PC-3 (cell line): ENCODE results near the gene RHOB. TPM values are rescaled to one million over a fixed set of nuclear protein-coding genes. Genes with fewer than 3 reads are reported as not detected.

Experiments
- ATAC-seq: fragments of 200-7000 bp; cut with Tn5 transposase; 2 replicates; pipeline ENCODE4 v1.9.1; 2020; ENCODE audit warnings: mild to moderate bottlenecking, moderate library complexity
- BruUV-seq: library from RNA; stranded (reverse); fragments of 400-500 nt; replicated peaks from 2 replicates; lab custom pipeline; 2021; lab: Mats Ljungman, UMichigan
- CTCF ChIA-PET: fragments of 300-600 bp; sonication (Branson Sonifier 250); formaldehyde crosslinking; loops from one replicate; lab custom pipeline; 2022; ENCODE audit warnings: antibody characterized with exemption; lab: Charles Lee
- POLR2A ChIA-PET: fragments of 300-600 bp; sonication (Branson Sonifier 250); formaldehyde crosslinking; loops from one replicate; lab custom pipeline; 2022; ENCODE audit warnings: antibody characterized with exemption; ENCODE audit not compliant: unreplicated experiment; lab: Charles Lee
- DNase-seq: peaks from one replicate; pipeline ENCODE4 v3.0.0-alpha.2; 2015
- H2AFZ ChIP-seq: fragments of 300-600 bp; sonication (generic); 2 replicates; pipeline ENCODE4 v1.6.0; 2016; ENCODE audit warnings: antibody characterized with exemption, low read length
- H3F3A ChIP-seq: fragments of 300-600 bp; sonication (generic); one replicate; pipeline ENCODE4 v1.6.0; 2017; ENCODE audit warnings: antibody characterized with exemption, low read length, control low read depth, mild to moderate bottlenecking; ENCODE audit not compliant: unreplicated experiment
- H3K27ac ChIP-seq: fragments of 300-600 bp; sonication (generic); 2 replicates; pipeline ENCODE4 v1.5.1; 2016; ENCODE audit warnings: mild to moderate bottlenecking, low read length
- H3K27me3 ChIP-seq: fragments of 300-600 bp; sonication (generic); 2 replicates; pipeline ENCODE4 v1.6.1; 2016; ENCODE audit warnings: low read length, mixed read lengths
- H3K36me3 ChIP-seq: fragments of 300-600 bp; sonication (generic); 2 replicates; pipeline ENCODE4 v1.6.1; 2016; ENCODE audit warnings: low read depth, mixed run types, low read length, mixed read lengths
- H3K4me1 ChIP-seq: fragments of 300-600 bp; sonication (generic); 2 replicates; pipeline ENCODE4 v1.5.1; 2016; ENCODE audit warnings: low read length; ENCODE audit not compliant: insufficient read depth
- H3K4me2 ChIP-seq: fragments of 300-600 bp; sonication (generic); 2 replicates; pipeline ENCODE4 v1.6.0; 2016; ENCODE audit warnings: low read length
- H3K4me3 ChIP-seq: fragments of 300-600 bp; sonication (generic); 2 replicates; pipeline ENCODE4 v1.5.1; 2016; ENCODE audit warnings: mild to moderate bottlenecking, low read length, mixed read lengths
- H3K79me2 ChIP-seq: fragments of 300-600 bp; sonication (generic); 2 replicates; pipeline ENCODE4 v1.6.1; 2017; ENCODE audit warnings: low read length, mixed read lengths
- H3K9ac ChIP-seq: fragments of 300-600 bp; sonication (generic); 2 replicates; pipeline ENCODE4 v1.6.0; 2016; ENCODE audit warnings: mild to moderate bottlenecking, low read length
- H3K9me2 ChIP-seq: fragments of 300-600 bp; sonication (generic); replicated peaks from 2 replicates; pipeline ENCODE4 v1.6.1; 2016; ENCODE audit warnings: mixed run types, low read length, mixed read lengths
- H3K9me3 ChIP-seq: fragments of 300-600 bp; sonication (generic); 2 replicates; pipeline ENCODE4 v1.6.1; 2016; ENCODE audit warnings: low read length, mixed read lengths
- H4K20me1 ChIP-seq: fragments of 300-600 bp; sonication (generic); 2 replicates; pipeline ENCODE4 v1.6.1; 2016; ENCODE audit warnings: low read length, mixed read lengths
- CTCF ChIP-seq: fragments of 300-600 bp; sonication (generic); conservative IDR thresholded peaks from 2 replicates; pipeline ENCODE4 v1.5.1; 2017; ENCODE audit warnings: antibody characterized with exemption, low read depth, mild to moderate bottlenecking, low read length
- EZH2 ChIP-seq: fragments of 300-600 bp; sonication (generic); IDR thresholded peaks from one replicate; pipeline ENCODE4 v1.6.1; 2017; ENCODE audit warnings: antibody characterized with exemption, mild to moderate bottlenecking, low read length; ENCODE audit not compliant: unreplicated experiment
- EZH2phosphoT487 ChIP-seq: fragments of 300-600 bp; sonication (generic); IDR thresholded peaks from 2 replicates; pipeline ENCODE4 v1.6.1; 2018; ENCODE audit warnings: mild to moderate bottlenecking, antibody characterized with exemption, low read length, borderline replicate concordance
- intact Hi-C: fragments of 100-400 bp; cut with micrococcal nuclease; formaldehyde crosslinking; loops from 2 replicates; pipeline ENCODE4 v1.9.0; 2023
- total RNA-seq: library from RNA; depleted of rRNA; stranded (reverse); fragments of >200 nt; gene quantifications from 2 replicates; pipeline ENCODE4 v1.2.3, GENCODE V29; 2014

Gene RHOB
- total RNA-seq, 1 experiment from 2014 or later = 88.5 TPM

- H3K36me3 ChIP-seq = no peaks in the 10 kb centered on the region
- no peaks in the 10 kb centered on the region for H3K79me2 ChIP-seq
- H3K9me3 ChIP-seq = no peaks in the 10 kb centered on the region
- ChIA-PET CTCF (no interaction called here), POLR2A (no interaction called here)
- no peaks in the 10 kb centered on the region for H3F3A ChIP-seq
- H3K27ac ChIP-seq = no peak overlapping the region
- intact Hi-C loops = no loop called here
- no peaks in the 10 kb centered on the region for H3K9me2 ChIP-seq
- BruUV-seq = no TSS peak
- no peaks in the 10 kb centered on the region for H4K20me1 ChIP-seq
- no peak for TF ChIP-seq CTCF
- TF ChIP-seq EZH2phosphoT487 = no peak
- no peak for TF ChIP-seq EZH2
- no peak overlapping the region for H3K9ac ChIP-seq
- DNase-seq = no peak
- no peak overlapping the region for H2AFZ ChIP-seq
- no peaks in the 10 kb centered on the region for H3K27me3 ChIP-seq
- ATAC-seq = no peak
- H3K4me1 ChIP-seq = no peaks in the 10 kb centered on the region
- H3K4me2 ChIP-seq = no peak overlapping the region
- no peak overlapping the region for H3K4me3 ChIP-seq
Observed at GRCh38 chr2:20474757-20475566, 28.1 kb downstream of the RHOB start.

- H3K9me2 ChIP-seq = no peaks in the 10 kb centered on the region
- no peaks in the 10 kb centered on the region for H3K79me2 ChIP-seq
- ChIA-PET POLR2A (no interaction called here), CTCF (no interaction called here)
- no TSS peak for BruUV-seq
- intact Hi-C loops = no loop called here
- H3K4me3 ChIP-seq = no peak overlapping the region
- no peaks in the 10 kb centered on the region for H3K36me3 ChIP-seq
- H4K20me1 ChIP-seq = no peaks in the 10 kb centered on the region
- H3K9ac ChIP-seq = no peak overlapping the region
- H3K4me2 ChIP-seq = no peak overlapping the region
- no peak overlapping the region for H3K27ac ChIP-seq
- H3K27me3 ChIP-seq = no peaks in the 10 kb centered on the region
- no peaks in the 10 kb centered on the region for H3K9me3 ChIP-seq
- TF ChIP-seq CTCF (no peak), EZH2 (no peak), EZH2phosphoT487 (no peak)
- no peaks in the 10 kb centered on the region for H3K4me1 ChIP-seq
- H3F3A ChIP-seq = no peaks in the 10 kb centered on the region
- no peak overlapping the region for H2AFZ ChIP-seq
- DNase-seq (no peak), ATAC-seq (no peak)
Observed at GRCh38 chr2:20475567-20475952, 28.7 kb downstream of the RHOB start.

- TF ChIP-seq EZH2 (no peak), EZH2phosphoT487 (no peak), CTCF (no peak)
- H2AFZ ChIP-seq = no peak overlapping the region
- no peaks in the 10 kb centered on the region for H4K20me1 ChIP-seq
- H3K27me3 ChIP-seq = no peaks in the 10 kb centered on the region
- no peaks in the 10 kb centered on the region for H3K9me3 ChIP-seq
- H3K9me2 ChIP-seq = no peaks in the 10 kb centered on the region
- no peaks in the 10 kb centered on the region for H3K79me2 ChIP-seq
- ATAC-seq (no peak), DNase-seq (no peak)
- no peaks in the 10 kb centered on the region for H3F3A ChIP-seq
- intact Hi-C loops = no loop called here
- no peaks in the 10 kb centered on the region for H3K4me1 ChIP-seq
- POLR2A ChIA-PET = no interaction called here
- BruUV-seq = no TSS peak
- H3K9ac ChIP-seq = no peak overlapping the region
- CTCF ChIA-PET = no interaction called here
- H3K36me3 ChIP-seq = no peaks in the 10 kb centered on the region
- no peak overlapping the region for H3K27ac ChIP-seq
- no peak overlapping the region for H3K4me3 ChIP-seq
- H3K4me2 ChIP-seq = no peak overlapping the region
Observed at GRCh38 chr2:20476481-20476880, 29.6 kb downstream of the RHOB start.
